Pancreas (tissue), 10 donors: Measurements from ENCODE around the gene C1GALT1C1. TPM values are rescaled to one million over a fixed set of nuclear protein-coding genes. Genes with fewer than 3 reads are reported as not detected.

Experiments
- ATAC-seq, 4 donors: fragments of 200-7000 bp; cut with Tn5 transposase; one replicate each; pipeline versions ENCODE4 v1.8.0 to v1.9.1; 2020; ENCODE audit warnings: mild to moderate bottlenecking in 4 of 4, moderate library complexity in 4 of 4
- DNase-seq, 6 donors: peaks; one replicate each; pipeline ENCODE4 v3.0.0-alpha.2; 2020
- FAIRE-seq: peaks from 2 replicates; lab custom pipeline; 2012; peaks lifted over from hg19 to GRCh38; lab: Jason Lieb, UNC
- H3K27ac ChIP-seq, 4 donors: fragments of 200-600 bp; sonication (generic); 1 replicate in 3 of 4; 2 replicates in 1 of 4; pipeline versions ENCODE4 v1.5.0 to v1.8.0; 2020
- H3K27me3 ChIP-seq, 4 donors: fragments of 200-600 bp; one replicate each; pipeline ENCODE4 v1.8.0; 2021
- H3K36me3 ChIP-seq, 3 donors: fragments of 200-600 bp; sonication (generic) in 1 of 3; one replicate each; pipeline versions ENCODE4 v1.5.0 to v1.8.0; 2020 to 2021
- H3K4me1 ChIP-seq, 3 donors: fragments of 200-600 bp; one replicate each; pipeline ENCODE4 v1.8.0; 2021
- H3K4me3 ChIP-seq, 4 donors: fragments of 200-600 bp; sonication (generic) in 2 of 4; one replicate each; pipeline versions ENCODE4 v1.5.0 to v1.8.0; 2020 to 2021
- H3K9me3 ChIP-seq, 4 donors: fragments of 200-600 bp; one replicate each; pipeline ENCODE4 v1.8.0; 2021
- WGBS, 2 donors: extraction: QIAGEN DNeasy Blood & Tissue Kit; methylation state at CpG; one replicate each; pipeline ENCODE4 v1.1.7; 2013; 5-methylcytosine and 5-hydroxymethylcytosine counted together
- intact Hi-C, 3 donors: fragments of 100-400 bp; cut with DNase I; formaldehyde crosslinking; loops; one replicate each; pipeline versions ENCODE4 v1.11.1 to v1.14.2; 2022
- polyA plus RNA-seq, 2 donors: library from polyadenylated mRNA; stranded (reverse); fragments of 200-250 nt; gene quantifications; one replicate each; pipeline ENCODE4 v1.2.3, GENCODE V29; 2013
- total RNA-seq, 6 donors: library from RNA; stranded (reverse); fragmentation: NEBNext Ultra II Directional in 4 of 6; extraction: Animal tissue kit (Norgen Biotek cat#: 25700) in 4 of 6; gene quantifications; one replicate each; pipeline versions ENCODE4 v1.2.1 to v1.2.4, GENCODE V29; 2021 to 2023
- TF ChIP-seq, protein P1 (sequence below), 4 donors: fragments of 200-600 bp; sonication (generic) in 3 of 4; IDR thresholded peaks; one replicate each; pipeline versions ENCODE4 v1.5.0 to v1.8.0; 2021; ENCODE audit warnings: antibody characterized with exemption in 4 of 4
- donor health status: healthy with polysubstance abuse.
- donor health status: DM: no; HTN: no; CAD: no; lungs with moderate emphysema.
- donor health status: DM: no; HTN: no; CAD: no.
- donor health status: control.
- donor health status: control.
- donor health status: Bipolar disorder and iron deficiency.
- donor health status: DM: yes; HTN: yes; CAD: no.
- donor health status: DM: no; HTN: no; CAD: no.
- donor health status: DM: no; HTN: no; CAD: no.
- donor health status: DM: yes; HTN: yes; CAD: no.

Gene C1GALT1C1
- total and polyA plus RNA-seq, 8 donors: 5.9 to 19.1 (median 9.8) TPM

DNA sequence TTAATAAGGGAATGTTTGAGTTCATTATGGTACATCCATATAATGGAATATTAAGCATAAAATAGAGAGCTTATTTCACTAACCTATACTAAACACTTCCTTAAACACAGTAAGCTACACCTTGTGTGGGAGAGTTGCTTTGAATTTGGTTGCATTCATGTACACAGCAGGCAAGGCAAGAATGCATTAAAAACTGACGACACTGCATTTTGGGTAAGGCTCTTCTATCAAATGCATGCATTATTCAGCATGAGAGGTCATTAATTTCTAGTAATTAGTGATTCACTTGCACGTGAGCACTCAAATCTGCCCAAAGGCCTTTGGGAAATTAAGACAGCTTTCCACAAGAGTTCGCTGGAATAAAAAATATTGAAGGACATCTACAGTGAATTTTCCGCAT lies 8.8 kb upstream of the C1GALT1C1 start:
- 64 to 87% methylated on average over 4 of the region's 4 CpGs for WGBS, 2 donors
- no peak for ATAC-seq
- Histone ChIP-seq H3K9me3 (no peaks in the 10 kb centered on the region), H3K27ac (no peak overlapping the region), H3K36me3 (no peaks in the 10 kb centered on the region), H3K4me3 (no peak overlapping the region), H3K27me3 (no peaks in the 10 kb centered on the region), H3K4me1 (no peaks in the 10 kb centered on the region)
- no peak for FAIRE-seq
- intact Hi-C loops: no loop called here
- DNase-seq: no peak
- TF ChIP-seq, protein P1, sequence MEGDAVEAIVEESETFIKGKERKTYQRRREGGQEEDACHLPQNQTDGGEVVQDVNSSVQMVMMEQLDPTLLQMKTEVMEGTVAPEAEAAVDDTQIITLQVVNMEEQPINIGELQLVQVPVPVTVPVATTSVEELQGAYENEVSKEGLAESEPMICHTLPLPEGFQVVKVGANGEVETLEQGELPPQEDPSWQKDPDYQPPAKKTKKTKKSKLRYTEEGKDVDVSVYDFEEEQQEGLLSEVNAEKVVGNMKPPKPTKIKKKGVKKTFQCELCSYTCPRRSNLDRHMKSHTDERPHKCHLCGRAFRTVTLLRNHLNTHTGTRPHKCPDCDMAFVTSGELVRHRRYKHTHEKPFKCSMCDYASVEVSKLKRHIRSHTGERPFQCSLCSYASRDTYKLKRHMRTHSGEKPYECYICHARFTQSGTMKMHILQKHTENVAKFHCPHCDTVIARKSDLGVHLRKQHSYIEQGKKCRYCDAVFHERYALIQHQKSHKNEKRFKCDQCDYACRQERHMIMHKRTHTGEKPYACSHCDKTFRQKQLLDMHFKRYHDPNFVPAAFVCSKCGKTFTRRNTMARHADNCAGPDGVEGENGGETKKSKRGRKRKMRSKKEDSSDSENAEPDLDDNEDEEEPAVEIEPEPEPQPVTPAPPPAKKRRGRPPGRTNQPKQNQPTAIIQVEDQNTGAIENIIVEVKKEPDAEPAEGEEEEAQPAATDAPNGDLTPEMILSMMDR (IDR thresholded peaks at IDR 0.05): no peak

DNA sequence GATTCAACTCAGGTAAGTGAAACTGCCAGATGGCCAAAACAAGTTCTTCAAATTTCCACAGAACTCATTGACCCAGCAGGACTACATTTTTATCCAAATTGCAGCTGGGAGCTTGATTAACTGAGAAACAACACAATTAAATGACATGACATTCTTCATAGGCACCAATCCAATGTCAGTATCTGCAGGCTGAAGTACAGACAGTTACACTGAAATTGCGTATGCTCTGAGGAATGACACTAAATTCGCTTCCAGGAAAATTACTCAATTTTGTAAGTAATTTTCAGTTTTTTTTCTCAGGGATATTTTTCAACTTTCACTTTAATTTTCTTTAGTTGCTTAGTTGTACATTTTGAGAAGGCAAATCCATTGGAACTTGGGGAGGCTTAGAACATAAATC lies 4.5 kb downstream of the C1GALT1C1 start:
- no peaks in the 10 kb centered on the region for H3K36me3 ChIP-seq
- TF ChIP-seq, protein P1 (IDR thresholded peaks at IDR 0.05): no peak
- no peak for ATAC-seq
- H3K27me3 ChIP-seq: no peaks in the 10 kb centered on the region
- no peak overlapping the region for H3K27ac ChIP-seq
- 58 to 60% methylated on average over 2 of the region's 2 CpGs for WGBS, 2 donors
- no peak for DNase-seq
- intact Hi-C loops: no loop called here
- FAIRE-seq: no peak
- H3K4me3 ChIP-seq: no peak overlapping the region
- H3K4me1 ChIP-seq: no peaks in the 10 kb centered on the region
- no peaks in the 10 kb centered on the region for H3K9me3 ChIP-seq

DNA sequence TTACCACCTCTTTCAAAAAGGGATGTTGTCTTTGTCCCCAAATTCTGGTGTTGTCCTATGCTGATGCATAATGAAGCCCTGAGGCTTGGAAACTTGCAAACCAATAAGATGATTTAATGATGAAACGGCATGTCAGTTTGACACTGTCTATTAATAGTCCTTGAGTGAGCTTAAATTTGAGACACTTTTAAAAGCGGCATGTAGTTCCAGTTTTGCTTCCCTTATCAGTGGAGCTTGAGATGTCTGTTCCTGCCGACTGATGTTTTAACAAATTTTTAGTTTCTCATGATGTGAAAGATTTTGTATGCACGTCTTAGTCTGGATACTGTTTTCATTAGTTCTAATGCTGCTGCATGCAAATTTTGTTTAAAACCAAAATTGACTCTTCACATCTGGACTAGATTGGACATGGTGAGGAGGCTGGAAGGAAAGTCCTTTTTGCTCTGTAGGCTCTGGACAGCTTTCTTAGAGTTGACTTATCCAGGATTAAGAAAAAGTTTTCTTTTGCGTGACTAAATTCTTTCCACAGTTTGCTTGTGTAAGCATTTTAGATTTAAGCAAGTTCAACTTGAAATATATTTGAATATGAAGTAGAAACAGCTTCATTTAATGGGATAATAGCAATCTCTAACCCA lies 11.7 kb downstream of the C1GALT1C1 start:
- TF ChIP-seq, protein P1 (IDR thresholded peaks at IDR 0.05): no peak
- FAIRE-seq (no peak), DNase-seq (no peak), ATAC-seq (no peak)
- H3K36me3 ChIP-seq: no peaks in the 10 kb centered on the region
- intact Hi-C loops: no loop called here
- no peak overlapping the region for H3K27ac ChIP-seq
- H3K4me3 ChIP-seq: no peak overlapping the region
- no peaks in the 10 kb centered on the region for H3K4me1 ChIP-seq
- no peaks in the 10 kb centered on the region for H3K27me3 ChIP-seq
- 75 to 77% methylated on average over 5 of the region's 5 CpGs for WGBS, 2 donors
- no peaks in the 10 kb centered on the region for H3K9me3 ChIP-seq

DNA sequence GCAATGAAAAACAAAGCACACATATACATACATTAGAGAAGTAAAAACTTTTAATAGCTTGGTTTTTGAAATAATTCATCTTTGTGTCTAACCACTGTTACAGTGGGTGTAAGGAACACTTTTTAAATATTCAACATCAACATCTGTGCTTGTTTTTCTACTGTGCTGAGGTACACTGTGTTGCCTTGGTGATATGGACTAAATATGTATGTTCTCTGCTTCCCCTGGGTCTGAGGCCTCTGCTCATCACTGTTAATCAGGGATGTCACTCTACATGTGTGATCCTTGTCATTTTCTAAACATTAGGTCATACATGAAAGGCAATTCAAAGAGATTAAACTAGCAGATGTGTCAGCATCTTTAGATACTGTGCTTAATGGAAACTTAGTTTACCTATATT lies 15.0 kb downstream of the C1GALT1C1 start:
- no peaks in the 10 kb centered on the region for H3K9me3 ChIP-seq
- H3K4me1 ChIP-seq: no peaks in the 10 kb centered on the region
- TF ChIP-seq, protein P1 (IDR thresholded peaks at IDR 0.05): no peak
- DNase-seq (no peak), ATAC-seq (no peak), FAIRE-seq (peak; percentile 13)
- H3K4me3 ChIP-seq: no peak overlapping the region
- H3K27ac ChIP-seq: no peak overlapping the region
- no peaks in the 10 kb centered on the region for H3K27me3 ChIP-seq
- H3K36me3 ChIP-seq: no peaks in the 10 kb centered on the region
- intact Hi-C loops: no loop called here

DNA sequence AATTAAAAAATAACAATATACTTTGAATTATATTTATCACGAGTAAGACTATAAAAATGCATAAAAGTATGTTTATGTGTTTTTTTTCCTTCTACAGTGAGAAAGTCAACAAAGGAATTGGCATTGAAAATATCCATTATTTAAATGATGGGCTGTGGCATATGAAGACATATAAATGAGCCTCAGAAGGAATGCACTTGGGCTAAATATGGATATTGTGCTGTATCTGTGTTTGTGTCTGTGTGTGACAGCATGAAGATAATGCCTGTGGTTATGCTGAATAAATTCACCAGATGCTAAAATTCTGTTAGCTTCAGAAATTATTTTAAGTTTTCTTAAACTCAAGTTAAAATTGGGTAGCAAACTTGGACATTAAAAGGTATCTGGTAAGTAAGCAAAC lies 17.8 kb downstream of the C1GALT1C1 start:
- intact Hi-C loops: no loop called here
- DNase-seq (no peak), FAIRE-seq (no peak), ATAC-seq (no peak)
- no peak overlapping the region for H3K27ac ChIP-seq
- H3K4me1 ChIP-seq: no peaks in the 10 kb centered on the region
- TF ChIP-seq, protein P1 (IDR thresholded peaks at IDR 0.05): no peak
- no peak overlapping the region for H3K4me3 ChIP-seq
- WGBS, 2 donors: 53 to 87% methylated on average over 1 of the region's 1 CpG
- no peaks in the 10 kb centered on the region for H3K36me3 ChIP-seq
- H3K27me3 ChIP-seq: no peaks in the 10 kb centered on the region
- H3K9me3 ChIP-seq: no peaks in the 10 kb centered on the region
